Parathyroid adenoma (tissue), 2 donors: ENCODE data around the gene DNAH3.

Experiments
- H2AFZ ChIP-seq: fragments of 300-600 bp; sonication (generic); one replicate; pipeline ENCODE4 v1.7.0; 2017; ENCODE audit warnings: antibody characterized with exemption, mild to moderate bottlenecking
- H3K27ac ChIP-seq: fragments of 300-600 bp; sonication (generic); one replicate; pipeline ENCODE4 v1.7.0; 2017
- H3K27me3 ChIP-seq: fragments of 300-600 bp; sonication (generic); one replicate; pipeline ENCODE4 v1.7.0; 2017; ENCODE audit warnings: low read length; ENCODE audit not compliant: control insufficient read depth, insufficient read depth
- H3K36me3 ChIP-seq: fragments of 300-600 bp; sonication (generic); one replicate; pipeline ENCODE4 v1.7.0; 2017; ENCODE audit warnings: low read length; ENCODE audit not compliant: control insufficient read depth, insufficient read depth
- H3K4me1 ChIP-seq: fragments of 300-600 bp; sonication (generic); one replicate; pipeline ENCODE4 v1.7.0; 2017; ENCODE audit warnings: control low read depth
- H3K4me2 ChIP-seq: fragments of 300-600 bp; sonication (generic); one replicate; pipeline ENCODE4 v1.7.0; 2017; ENCODE audit warnings: low read length
- H3K4me3 ChIP-seq: fragments of 300-600 bp; sonication (generic); one replicate; pipeline ENCODE4 v1.7.0; 2017; ENCODE audit warnings: low read depth, low read length
- H3K79me2 ChIP-seq: fragments of 300-600 bp; sonication (generic); one replicate; pipeline ENCODE4 v1.7.0; 2017; ENCODE audit warnings: control low read depth
- H3K9ac ChIP-seq: fragments of 300-600 bp; sonication (generic); one replicate; pipeline ENCODE4 v1.7.0; 2017; ENCODE audit warnings: mild to moderate bottlenecking
- H3K9me3 ChIP-seq: fragments of 300-600 bp; sonication (generic); one replicate; pipeline ENCODE4 v1.7.0; 2017; ENCODE audit warnings: low read length; ENCODE audit not compliant: control insufficient read depth
- TF ChIP-seq, protein P1 (sequence below): fragments of 300-600 bp; sonication (generic); IDR thresholded peaks from one replicate; pipeline ENCODE4 v1.7.0; 2017; ENCODE audit warnings: antibody characterized with exemption, mild to moderate bottlenecking
- donor health status: primary hyperparathyroidism.

Gene DNAH3

DNA sequence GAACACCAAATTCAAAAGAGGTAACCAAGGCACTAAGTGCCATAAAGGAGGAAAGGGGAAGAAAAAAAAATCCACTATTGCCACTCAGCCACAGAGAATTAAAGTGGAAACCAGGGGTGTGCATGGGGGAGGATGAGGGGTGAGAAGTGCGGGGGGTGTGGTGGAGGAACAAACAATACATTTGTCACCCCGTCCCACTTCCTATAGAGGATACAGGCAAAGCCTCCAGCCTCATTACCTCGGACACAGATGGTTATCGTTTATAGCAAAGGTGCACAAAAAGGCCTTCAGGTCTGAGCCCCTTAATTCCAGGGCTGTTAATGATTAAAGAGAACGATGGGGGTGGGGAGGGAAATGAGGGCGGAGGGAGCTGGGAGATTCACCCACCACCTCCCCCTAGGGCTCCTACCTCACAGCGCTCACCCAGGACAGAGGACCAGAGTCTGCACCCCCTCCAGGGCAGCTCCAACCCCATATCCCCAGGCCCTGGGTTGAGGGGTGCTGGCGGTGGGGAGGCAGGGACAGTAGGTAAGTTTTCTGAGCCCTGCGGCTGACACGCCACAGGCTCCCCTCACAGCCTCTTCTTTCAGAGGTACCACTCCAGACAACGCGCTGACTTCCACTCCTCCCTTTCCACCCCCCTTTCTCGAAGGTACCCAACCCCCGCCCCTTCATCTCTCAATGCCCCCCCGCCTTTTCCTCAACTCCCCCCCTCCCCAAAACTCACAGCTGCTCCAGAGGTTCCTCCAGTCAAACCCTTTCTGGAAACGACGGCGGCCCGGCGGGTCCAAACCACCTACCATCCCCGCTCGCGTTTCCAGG, 251.0 kb downstream of the DNAH3 start:
- Histone ChIP-seq H3K4me3 (peak overlapping the region; percentile 96), H3K27ac (peak overlapping the region; percentile 96), H2AFZ (peak overlapping the region; percentile 81), H3K9me3 (no peaks in the 10 kb centered on the region), H3K4me1 (peaks cover 30% of the 10 kb centered on the region), H3K36me3 (no peaks in the 10 kb centered on the region), H3K4me2 (peak overlapping the region; percentile 90), H3K27me3 (no peaks in the 10 kb centered on the region), H3K9ac (peak overlapping the region; percentile 23), H3K79me2 (peaks cover 8% of the 10 kb centered on the region)
- TF ChIP-seq, protein P1, sequence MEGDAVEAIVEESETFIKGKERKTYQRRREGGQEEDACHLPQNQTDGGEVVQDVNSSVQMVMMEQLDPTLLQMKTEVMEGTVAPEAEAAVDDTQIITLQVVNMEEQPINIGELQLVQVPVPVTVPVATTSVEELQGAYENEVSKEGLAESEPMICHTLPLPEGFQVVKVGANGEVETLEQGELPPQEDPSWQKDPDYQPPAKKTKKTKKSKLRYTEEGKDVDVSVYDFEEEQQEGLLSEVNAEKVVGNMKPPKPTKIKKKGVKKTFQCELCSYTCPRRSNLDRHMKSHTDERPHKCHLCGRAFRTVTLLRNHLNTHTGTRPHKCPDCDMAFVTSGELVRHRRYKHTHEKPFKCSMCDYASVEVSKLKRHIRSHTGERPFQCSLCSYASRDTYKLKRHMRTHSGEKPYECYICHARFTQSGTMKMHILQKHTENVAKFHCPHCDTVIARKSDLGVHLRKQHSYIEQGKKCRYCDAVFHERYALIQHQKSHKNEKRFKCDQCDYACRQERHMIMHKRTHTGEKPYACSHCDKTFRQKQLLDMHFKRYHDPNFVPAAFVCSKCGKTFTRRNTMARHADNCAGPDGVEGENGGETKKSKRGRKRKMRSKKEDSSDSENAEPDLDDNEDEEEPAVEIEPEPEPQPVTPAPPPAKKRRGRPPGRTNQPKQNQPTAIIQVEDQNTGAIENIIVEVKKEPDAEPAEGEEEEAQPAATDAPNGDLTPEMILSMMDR: no peak

GRCh38 chr16:20899071-20899470, 251.6 kb downstream of the DNAH3 start:
- H3K4me2 ChIP-seq: peak overlapping the region; percentile 90
- peak overlapping the region; percentile 96 for H3K27ac ChIP-seq
- no peak overlapping the region for H2AFZ ChIP-seq
- peaks cover 14% of the 10 kb centered on the region for H3K79me2 ChIP-seq
- H3K4me1 ChIP-seq: peaks cover 26% of the 10 kb centered on the region
- H3K27me3 ChIP-seq: no peaks in the 10 kb centered on the region
- H3K9ac ChIP-seq: no peak overlapping the region
- H3K4me3 ChIP-seq: peak overlapping the region; percentile 96
- TF ChIP-seq, protein P1: no peak
- no peaks in the 10 kb centered on the region for H3K9me3 ChIP-seq
- H3K36me3 ChIP-seq: no peaks in the 10 kb centered on the region

DNA sequence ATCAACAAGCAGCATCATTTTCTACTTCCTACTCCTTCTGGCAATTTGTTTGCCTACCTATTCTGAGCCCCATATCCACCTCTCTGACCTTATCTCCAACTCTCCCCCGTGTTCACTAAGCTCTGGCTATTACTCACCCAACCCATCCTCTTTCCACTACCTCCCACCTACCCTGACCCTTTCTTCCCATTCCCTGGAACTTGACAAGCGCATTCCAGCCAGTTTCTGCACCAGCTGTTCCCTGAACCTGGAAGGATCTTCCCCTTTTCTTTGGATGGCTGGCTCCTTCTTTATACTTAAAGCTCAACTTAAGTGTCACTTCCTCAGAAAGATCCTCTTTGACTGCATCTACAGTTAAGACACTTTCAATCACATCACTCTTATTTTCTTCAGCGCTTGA, 252.7 kb downstream of the DNAH3 start:
- Histone ChIP-seq H3K36me3 (no peaks in the 10 kb centered on the region), H3K27ac (no peak overlapping the region), H3K4me1 (peaks cover 20% of the 10 kb centered on the region), H3K79me2 (peaks cover 25% of the 10 kb centered on the region), H3K27me3 (no peaks in the 10 kb centered on the region), H3K4me3 (no peak overlapping the region), H3K4me2 (no peak overlapping the region), H2AFZ (no peak overlapping the region), H3K9ac (no peak overlapping the region), H3K9me3 (no peaks in the 10 kb centered on the region)
- TF ChIP-seq, protein P1: no peak

DNA sequence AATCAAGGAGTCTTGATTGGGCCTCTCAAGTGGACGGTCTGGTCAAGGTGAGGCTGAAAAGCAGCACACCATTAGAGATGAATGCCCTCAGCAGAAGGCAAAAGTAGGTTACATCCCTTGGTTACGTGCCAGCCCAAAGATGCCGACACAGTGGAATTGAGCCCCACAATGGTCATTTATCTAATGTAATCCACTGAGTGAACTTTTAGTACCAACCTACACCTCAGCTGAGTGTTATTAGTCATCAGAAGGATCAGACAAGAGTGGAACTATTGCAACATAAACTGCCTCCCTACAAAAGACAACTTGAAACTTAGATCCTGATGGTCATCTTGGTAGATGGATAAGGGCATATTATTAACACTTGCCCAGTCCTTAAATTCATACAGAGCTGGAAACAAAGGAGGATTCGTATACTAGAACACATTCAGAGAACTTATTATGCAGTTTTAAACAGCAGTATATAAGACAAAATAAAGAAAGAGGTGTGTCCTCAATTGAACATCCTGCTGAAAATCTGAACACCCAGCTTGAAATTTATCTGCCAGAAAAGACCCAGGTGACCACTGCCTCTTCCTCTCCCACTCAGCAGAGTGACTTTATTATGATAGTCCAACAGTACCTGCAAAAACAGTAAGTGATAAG, 253.3 kb downstream of the DNAH3 start:
- H3K36me3 ChIP-seq: no peaks in the 10 kb centered on the region
- no peak overlapping the region for H2AFZ ChIP-seq
- no peaks in the 10 kb centered on the region for H3K27me3 ChIP-seq
- H3K4me2 ChIP-seq: peak overlapping the region; percentile 9
- peaks cover 25% of the 10 kb centered on the region for H3K79me2 ChIP-seq
- H3K27ac ChIP-seq: peak overlapping the region; percentile 8
- peaks cover 17% of the 10 kb centered on the region for H3K4me1 ChIP-seq
- TF ChIP-seq, protein P1: no peak
- no peak overlapping the region for H3K4me3 ChIP-seq
- no peak overlapping the region for H3K9ac ChIP-seq
- H3K9me3 ChIP-seq: no peaks in the 10 kb centered on the region
